H9 (cell line): ENCODE results near the gene UBE4B. TPM values are rescaled to one million over a fixed set of nuclear protein-coding genes. Genes with fewer than 3 reads are reported as not detected.

Experiments
- DNase-seq: peaks from one replicate; pipeline ENCODE4 v3.0.0-alpha.2; 2017
- H2AFZ ChIP-seq: one replicate; pipeline ENCODE4 v1.6.1; 2013; ENCODE audit warnings: mild to moderate bottlenecking, low read length, control low read depth, moderate library complexity
- H2AK5ac ChIP-seq: 2 replicates; pipeline ENCODE4 v1.6.1; 2013; ENCODE audit warnings: low read length, control low read depth, mixed read lengths; ENCODE audit not compliant: insufficient read length
- H2BK120ac ChIP-seq: one replicate; pipeline ENCODE4 v1.6.1; 2013; ENCODE audit warnings: low read depth, mild to moderate bottlenecking, low read length, control low read depth, inconsistent platforms; ENCODE audit not compliant: poor library complexity, severe bottlenecking
- H2BK12ac ChIP-seq: 2 replicates; pipeline ENCODE4 v1.6.1; 2013; ENCODE audit warnings: low read length, control low read depth, mixed read lengths, low read depth; ENCODE audit not compliant: insufficient read length
- H2BK15ac ChIP-seq: 2 replicates; pipeline ENCODE4 v1.6.1; 2013; ENCODE audit warnings: low read depth, low read length, control low read depth
- H2BK20ac ChIP-seq: one replicate; pipeline ENCODE4 v1.6.1; 2013; ENCODE audit warnings: low read depth, mild to moderate bottlenecking, low read length, control low read depth, inconsistent platforms; ENCODE audit not compliant: poor library complexity, severe bottlenecking
- H2BK5ac ChIP-seq: 2 replicates; pipeline ENCODE4 v1.6.1; 2013; ENCODE audit warnings: low read length, control low read depth, mixed read lengths; ENCODE audit not compliant: insufficient read length
- H3K14ac ChIP-seq: 2 replicates; pipeline ENCODE4 v1.6.1; 2013; ENCODE audit warnings: low read length, control low read depth; ENCODE audit not compliant: insufficient read depth
- H3K18ac ChIP-seq: 2 replicates; pipeline ENCODE4 v1.6.1; 2013; ENCODE audit warnings: low read depth, mild to moderate bottlenecking, mixed read lengths, low read length, control low read depth; ENCODE audit not compliant: insufficient read length
- H3K23ac ChIP-seq: 2 replicates; pipeline ENCODE4 v1.6.1; 2013; ENCODE audit warnings: low read length, control low read depth, mixed read lengths, low read depth; ENCODE audit not compliant: insufficient read length
- H3K23me2 ChIP-seq: 2 replicates; pipeline ENCODE4 v1.6.1; 2013; ENCODE audit warnings: low read depth, mild to moderate bottlenecking, mixed read lengths, low read length, control low read depth; ENCODE audit not compliant: insufficient read length, poor library complexity, severe bottlenecking
- H3K27ac ChIP-seq: 2 replicates; pipeline ENCODE4 v1.5.1; 2013; ENCODE audit warnings: low read length, control low read depth, mixed read lengths, low read depth; ENCODE audit not compliant: insufficient read length
- H3K27me3 ChIP-seq: 2 replicates; pipeline ENCODE4 v1.6.1; 2013; ENCODE audit warnings: low read length, control low read depth, inconsistent platforms; ENCODE audit not compliant: insufficient read depth
- H3K4ac ChIP-seq: 2 replicates; pipeline ENCODE4 v1.6.1; 2013; ENCODE audit warnings: low read depth, mild to moderate bottlenecking, control low read depth, inconsistent platforms, low read length, moderate library complexity
- H3K4me1 ChIP-seq: 2 replicates; pipeline ENCODE4 v1.6.1; 2013; ENCODE audit warnings: low read length, control low read depth, inconsistent platforms; ENCODE audit not compliant: insufficient read depth
- H3K4me2 ChIP-seq: 2 replicates; pipeline ENCODE4 v1.6.1; 2013; ENCODE audit warnings: low read length, control low read depth, mixed read lengths; ENCODE audit not compliant: insufficient read length, insufficient read depth
- H3K56ac ChIP-seq: 2 replicates; pipeline ENCODE4 v1.6.1; 2013; ENCODE audit warnings: low read depth, mild to moderate bottlenecking, mixed read lengths, low read length, control low read depth; ENCODE audit not compliant: insufficient read length
- H3K79me1 ChIP-seq: 2 replicates; pipeline ENCODE4 v1.6.1; 2013; ENCODE audit warnings: low read depth, mild to moderate bottlenecking, moderate library complexity, low read length, control low read depth, inconsistent platforms; ENCODE audit not compliant: insufficient read depth, poor library complexity, severe bottlenecking
- H3K79me2 ChIP-seq: 2 replicates; pipeline ENCODE4 v1.6.1; 2013; ENCODE audit warnings: low read length, control low read depth, inconsistent platforms; ENCODE audit not compliant: insufficient read depth
- H3K9ac ChIP-seq: 2 replicates; pipeline ENCODE4 v1.6.1; 2013; ENCODE audit warnings: low read length, control low read depth, mixed read lengths; ENCODE audit not compliant: insufficient read length; ENCODE audit errors: extremely low read depth
- H3K9me3 ChIP-seq: one replicate; pipeline ENCODE4 v1.6.1; 2013; ENCODE audit warnings: low read depth, low read length, inconsistent platforms; ENCODE audit not compliant: control insufficient read depth
- H3T11ph ChIP-seq: one replicate; pipeline ENCODE4 v1.6.1; 2013; ENCODE audit warnings: mild to moderate bottlenecking, low read length, control low read depth, inconsistent platforms
- H4K20me1 ChIP-seq: one replicate; pipeline ENCODE4 v1.6.1; 2013; ENCODE audit not compliant: control insufficient read depth, insufficient read length, insufficient read depth
- H4K5ac ChIP-seq: 2 replicates; pipeline ENCODE4 v1.6.1; 2013; ENCODE audit warnings: low read depth, mild to moderate bottlenecking, mixed read lengths, low read length, control low read depth; ENCODE audit not compliant: insufficient read length
- H4K8ac ChIP-seq: replicated peaks from 2 replicates; pipeline ENCODE4 v1.6.1; 2013; ENCODE audit warnings: low read length, control low read depth, mixed read lengths, low read depth; ENCODE audit not compliant: insufficient read length
- H4K91ac ChIP-seq: 2 replicates; pipeline ENCODE4 v1.6.1; 2013; ENCODE audit warnings: low read depth, mild to moderate bottlenecking, moderate library complexity, mixed read lengths, low read length, control low read depth; ENCODE audit not compliant: insufficient read length
- H3K27ac Mint-ChIP-seq, 3 experiments: 2 replicates in 2 of 3; 3 replicates in 1 of 3; pipeline ENCODE4 v1.8.0; 2020 to 2021; ENCODE audit warnings: mixed read lengths in 3 of 3, mild to moderate bottlenecking in 1 of 3, moderate library complexity in 1 of 3
- H3K27me3 Mint-ChIP-seq: 2 replicates; pipeline ENCODE4 v1.8.0; 2021; ENCODE audit warnings: low read depth, mild to moderate bottlenecking, moderate library complexity, mixed read lengths
- H3K36me3 Mint-ChIP-seq, 3 experiments: 2 replicates in 2 of 3; 3 replicates in 1 of 3; pipeline ENCODE4 v1.8.0; 2020 to 2021; ENCODE audit warnings: low read depth in 3 of 3, mixed read lengths in 3 of 3; ENCODE audit not compliant: insufficient read depth in 1 of 3
- H3K4me1 Mint-ChIP-seq, 2 experiments: 2 replicates each; pipeline ENCODE4 v1.8.0; 2020; ENCODE audit warnings: mixed read lengths in 2 of 2
- H3K4me3 Mint-ChIP-seq, 2 experiments: 2 replicates in 1 of 2; 3 replicates in 1 of 2; pipeline ENCODE4 v1.8.0; 2020 to 2021; ENCODE audit warnings: mild to moderate bottlenecking in 2 of 2, mixed read lengths in 2 of 2, moderate library complexity in 1 of 2
- H3K9me3 Mint-ChIP-seq, 2 experiments: 2 replicates in 1 of 2; 3 replicates in 1 of 2; pipeline ENCODE4 v1.8.0; 2020; ENCODE audit warnings: mild to moderate bottlenecking in 2 of 2, mixed read lengths in 2 of 2, moderate library complexity in 1 of 2
- WGBS: extraction: QIAGEN DNeasy Blood & Tissue Kit; methylation state at CpG from one replicate; pipeline ENCODE4 v1.1.7; 2013; ENCODE audit warnings: missing lambda C conversion rate, low lambda C conversion rate, mixed read lengths; ENCODE audit not compliant: insufficient read length; ENCODE audit errors: extremely low coverage; 5-methylcytosine and 5-hydroxymethylcytosine counted together
- total RNA-seq: library from RNA; stranded (reverse); gene quantifications from 2 replicates; pipeline ENCODE4 v1.2.1, GENCODE V29; 2021
- TF ChIP-seq, protein P1 (sequence below): fragments of 200-600 bp; sonication (generic); conservative IDR thresholded peaks from 3 replicates; pipeline ENCODE4 v1.8.0; 2021; ENCODE audit warnings: antibody characterized with exemption, mild to moderate bottlenecking

Gene UBE4B
- total RNA-seq, 1 experiment from 2014 or later = 67.6 TPM

DNA sequence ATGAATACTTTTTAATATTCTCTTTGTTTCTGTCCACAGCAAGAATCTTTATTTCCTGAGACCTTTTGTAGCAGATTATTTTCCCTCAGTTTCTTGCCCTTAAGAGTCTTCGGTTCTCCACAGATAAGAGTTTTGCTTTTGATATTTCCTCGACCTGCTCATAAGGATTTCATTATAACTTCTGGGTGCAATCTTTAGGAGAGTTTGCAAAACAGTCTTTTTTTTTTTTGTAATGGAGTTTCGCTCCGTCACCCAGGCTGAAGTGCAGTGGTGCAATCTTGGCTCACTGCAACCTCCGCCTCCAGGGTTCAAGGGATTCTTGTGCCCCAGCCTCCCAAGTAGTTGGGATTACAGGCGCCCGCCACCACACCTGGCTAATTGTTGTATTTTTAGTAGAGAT is 10.1 kb upstream of the UBE4B start:
- no peak overlapping the region for H2AK5ac ChIP-seq
- no peak overlapping the region for H3K9ac ChIP-seq
- Mint-ChIP-seq H3K4me3 (no peak overlapping the region), H3K9me3 (peaks cover 0 to under 1% of the 10 kb centered on the region in 2 experiments; a peak in 1 of 5 replicates), H3K27ac (no peak overlapping the region; a peak in 1 of 7 replicates), H3K4me1 (no peaks in the 10 kb centered on the region), H3K36me3 (no peaks in the 10 kb centered on the region; a peak in 1 of 7 replicates), H3K27me3 (peaks cover under 1% of the 10 kb centered on the region; the same call in 1 of the 2 replicates)
- H2BK15ac ChIP-seq = no peak overlapping the region
- H3K56ac ChIP-seq = no peak overlapping the region
- H3T11ph ChIP-seq = no peak overlapping the region
- H2BK12ac ChIP-seq = no peak overlapping the region
- H3K23ac ChIP-seq = no peak overlapping the region
- H2BK20ac ChIP-seq = no peak overlapping the region
- no peak overlapping the region for H3K4ac ChIP-seq
- H4K8ac ChIP-seq = no peak overlapping the region
- H3K27ac ChIP-seq = no peak overlapping the region
- H2AFZ ChIP-seq = no peak overlapping the region
- H3K4me1 ChIP-seq = no peaks in the 10 kb centered on the region
- H3K27me3 ChIP-seq = no peaks in the 10 kb centered on the region
- no peak for DNase-seq
- H3K79me1 ChIP-seq = no peaks in the 10 kb centered on the region
- H3K18ac ChIP-seq = no peak overlapping the region
- peaks cover 3% of the 10 kb centered on the region for H3K23me2 ChIP-seq
- WGBS = no CpG with 5 or more reads among the region's 7 CpGs
- H2BK5ac ChIP-seq = no peak overlapping the region
- no peak overlapping the region for H4K91ac ChIP-seq
- no peak overlapping the region for H3K4me2 ChIP-seq
- H3K14ac ChIP-seq = no peak overlapping the region
- H4K20me1 ChIP-seq = no peaks in the 10 kb centered on the region
- no peaks in the 10 kb centered on the region for H3K79me2 ChIP-seq
- H2BK120ac ChIP-seq = no peak overlapping the region
- H4K5ac ChIP-seq = no peak overlapping the region
- TF ChIP-seq, protein P1, sequence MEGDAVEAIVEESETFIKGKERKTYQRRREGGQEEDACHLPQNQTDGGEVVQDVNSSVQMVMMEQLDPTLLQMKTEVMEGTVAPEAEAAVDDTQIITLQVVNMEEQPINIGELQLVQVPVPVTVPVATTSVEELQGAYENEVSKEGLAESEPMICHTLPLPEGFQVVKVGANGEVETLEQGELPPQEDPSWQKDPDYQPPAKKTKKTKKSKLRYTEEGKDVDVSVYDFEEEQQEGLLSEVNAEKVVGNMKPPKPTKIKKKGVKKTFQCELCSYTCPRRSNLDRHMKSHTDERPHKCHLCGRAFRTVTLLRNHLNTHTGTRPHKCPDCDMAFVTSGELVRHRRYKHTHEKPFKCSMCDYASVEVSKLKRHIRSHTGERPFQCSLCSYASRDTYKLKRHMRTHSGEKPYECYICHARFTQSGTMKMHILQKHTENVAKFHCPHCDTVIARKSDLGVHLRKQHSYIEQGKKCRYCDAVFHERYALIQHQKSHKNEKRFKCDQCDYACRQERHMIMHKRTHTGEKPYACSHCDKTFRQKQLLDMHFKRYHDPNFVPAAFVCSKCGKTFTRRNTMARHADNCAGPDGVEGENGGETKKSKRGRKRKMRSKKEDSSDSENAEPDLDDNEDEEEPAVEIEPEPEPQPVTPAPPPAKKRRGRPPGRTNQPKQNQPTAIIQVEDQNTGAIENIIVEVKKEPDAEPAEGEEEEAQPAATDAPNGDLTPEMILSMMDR = no peak
- no peaks in the 10 kb centered on the region for H3K9me3 ChIP-seq
